Aorta (tissue), 5 donors: ENCODE measurements around the gene ZDHHC9. TPM values are rescaled to one million over a fixed set of nuclear protein-coding genes. Genes with fewer than 3 reads are reported as not detected.

ENCODE experiments used
- ATAC-seq: fragments of 200-7000 bp; cut with Tn5 transposase; one replicate; pipeline ENCODE4 v1.9.1; 2022; ENCODE audit warnings: moderate library complexity; ENCODE audit not compliant: low FRiP score
- DNase-seq, 2 donors: peaks; one replicate each; pipeline ENCODE4 v3.0.0-alpha.2; 2020
- H3K27ac ChIP-seq, 2 donors: one replicate each; pipeline ENCODE4 v1.5.1; 2013; ENCODE audit warnings: low read length in 2 of 2, mild to moderate bottlenecking in 2 of 2, moderate library complexity in 2 of 2, control low read depth in 1 of 2, inconsistent platforms in 1 of 2, low read depth in 1 of 2
- H3K27me3 ChIP-seq, 2 donors: one replicate each; pipeline ENCODE4 v1.6.1; 2013; ENCODE audit warnings: control low read depth in 1 of 2, low read length in 1 of 2, mild to moderate bottlenecking in 1 of 2, moderate library complexity in 1 of 2; ENCODE audit not compliant: insufficient read depth in 2 of 2, control insufficient read depth in 1 of 2
- H3K36me3 ChIP-seq, 2 donors: one replicate each; pipeline ENCODE4 v1.6.1; 2013; ENCODE audit warnings: control low read depth in 1 of 2, low read length in 1 of 2, mild to moderate bottlenecking in 1 of 2; ENCODE audit not compliant: insufficient read depth in 2 of 2, control insufficient read depth in 1 of 2
- H3K4me1 ChIP-seq, 2 donors: one replicate each; pipeline ENCODE4 v1.6.1; 2013; ENCODE audit warnings: low read length in 2 of 2, control low read depth in 1 of 2, mild to moderate bottlenecking in 1 of 2, moderate library complexity in 1 of 2; ENCODE audit not compliant: insufficient read depth in 2 of 2, control insufficient read depth in 1 of 2
- H3K4me3 ChIP-seq, 2 donors: one replicate each; pipeline ENCODE4 v1.5.1; 2013; ENCODE audit warnings: low read length in 2 of 2, control low read depth in 1 of 2, mild to moderate bottlenecking in 1 of 2
- H3K9me3 ChIP-seq: one replicate; pipeline ENCODE4 v1.6.1; 2013; ENCODE audit warnings: mild to moderate bottlenecking, low read length; ENCODE audit not compliant: control insufficient read depth
- WGBS, 2 donors: extraction: QIAGEN DNeasy Blood & Tissue Kit; methylation state at CpG; one replicate each; pipeline ENCODE4 v1.1.7; 2013; 5-methylcytosine and 5-hydroxymethylcytosine counted together
- intact Hi-C, 2 donors: fragments of 100-400 bp; cut with DNase I; formaldehyde crosslinking; loops; one replicate each; pipeline versions ENCODE4 v1.14.2 to v1.15.0; 2022
- polyA plus RNA-seq, 2 donors: library from polyadenylated mRNA; stranded (reverse); fragments of 200-250 nt; gene quantifications; one replicate each; pipeline ENCODE4 v1.2.3, GENCODE V29; 2013
- total RNA-seq, 2 donors: library from RNA; stranded (reverse); fragmentation: NEBNext Ultra II Directional; extraction: Animal tissue kit (Norgen Biotek cat#: 25700); gene quantifications; one replicate each; pipeline ENCODE4 v1.2.1, GENCODE V29; 2021
- donor health status: healthy with polysubstance abuse.
- donor health status: Bipolar disorder and iron deficiency.
- donor health status: DM: no; HTN: no; CAD: no.
- donor health status: DM: no; HTN: no; CAD: no.
- donor health status: DM: yes; HTN: yes; CAD: no.

ZDHHC9 gene
- total and polyA plus RNA-seq, 4 donors, result 4.3 to 24.0 (median 13.3) TPM

- Histone ChIP-seq H3K27ac (no peak overlapping the region), H3K9me3 (no peaks in the 10 kb centered on the region), H3K4me3 (no peak overlapping the region), H3K27me3 (no peaks in the 10 kb centered on the region), H3K36me3 (peaks cover 0 to 2% of the 10 kb centered on the region in 2 donors), H3K4me1 (no peaks in the 10 kb centered on the region)
- intact Hi-C loops, result no loop called here
- WGBS, 2 donors, result 57 to 61% methylated on average over 4 of the region's 4 CpGs
- no peak for DNase-seq
- ATAC-seq, result no peak
These were observed 13.2 kb downstream of the ZDHHC9 start for GRCh38 chrX:129830494-129830893.

DNA sequence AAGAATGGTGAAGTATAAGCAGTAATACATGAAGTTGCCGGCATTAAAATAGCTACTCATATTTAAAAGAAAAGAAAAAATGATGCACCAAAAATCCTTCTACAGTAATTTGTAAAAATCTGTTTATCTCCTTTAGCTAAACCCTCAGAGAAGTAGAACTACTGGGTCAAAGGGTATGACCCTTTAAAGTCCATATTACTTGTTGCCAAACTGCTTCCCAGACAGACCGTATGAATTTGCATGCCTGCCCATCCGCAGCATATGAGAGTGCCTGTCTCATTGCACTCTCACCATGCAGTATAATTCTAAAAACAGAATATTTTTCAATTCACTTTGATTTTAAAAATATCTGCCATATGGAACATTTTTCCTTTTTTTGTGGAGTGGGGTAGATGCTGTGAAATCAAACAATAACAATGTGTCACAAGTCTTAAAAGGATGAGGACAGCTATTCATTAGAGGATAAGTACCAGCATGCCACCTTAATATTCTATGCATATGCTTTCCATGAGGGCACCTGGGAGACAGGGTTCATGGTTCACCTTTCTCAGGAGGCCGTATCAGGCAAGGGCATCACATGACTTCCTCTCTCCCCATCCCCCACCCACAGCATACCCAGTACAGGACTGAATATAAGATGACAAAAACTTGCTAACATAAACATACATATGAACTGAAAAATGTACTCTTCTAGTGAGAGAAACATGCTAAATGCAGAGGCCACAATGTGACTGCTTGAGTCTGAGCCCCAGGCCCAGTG lies 17.8 kb downstream of the ZDHHC9 start:
- intact Hi-C loops, result loop anchor here in 1 of 2 donors (10.0 kb wide), 1 partner anchor 81 kb away; no protein-coding TSS in a partner anchor
- DNase-seq (no peak), ATAC-seq (no peak)
- H3K9me3 ChIP-seq, result no peaks in the 10 kb centered on the region
- no peaks in the 10 kb centered on the region for H3K27me3 ChIP-seq
- H3K36me3 ChIP-seq, result peaks cover 0 to 2% of the 10 kb centered on the region in 2 donors
- no peak overlapping the region for H3K27ac ChIP-seq
- no peaks in the 10 kb centered on the region for H3K4me1 ChIP-seq
- WGBS, 2 donors, result 56 to 63% methylated on average over 4 of the region's 4 CpGs
- H3K4me3 ChIP-seq, result no peak overlapping the region

- ATAC-seq (no peak), DNase-seq (no peak)
- Histone ChIP-seq H3K27ac (no peak overlapping the region), H3K4me1 (no peaks in the 10 kb centered on the region), H3K36me3 (peaks cover 0 to 2% of the 10 kb centered on the region in 2 donors), H3K9me3 (no peaks in the 10 kb centered on the region), H3K27me3 (no peaks in the 10 kb centered on the region), H3K4me3 (no peak overlapping the region)
- WGBS, 2 donors, result 95 to 98% methylated on average over 4 of the region's 4 CpGs
- intact Hi-C loops, result loop anchor here in 1 of 2 donors (10.0 kb wide), 1 partner anchor 80 kb away; no protein-coding TSS in a partner anchor
These were observed 19.1 kb downstream of the ZDHHC9 start for GRCh38 chrX:129824620-129825019.

- ATAC-seq (no peak), DNase-seq (no peak)
- H3K27ac ChIP-seq, result no peak overlapping the region
- H3K9me3 ChIP-seq, result no peaks in the 10 kb centered on the region
- 86 to 88% methylated on average over 6 of the region's 6 CpGs for WGBS, 2 donors
- H3K4me3 ChIP-seq, result no peak overlapping the region
- H3K27me3 ChIP-seq, result no peaks in the 10 kb centered on the region
- H3K4me1 ChIP-seq, result no peaks in the 10 kb centered on the region
- intact Hi-C loops, result loop anchor here in 1 of 2 donors (10.0 kb wide), 1 partner anchor 79 kb away; no protein-coding TSS in a partner anchor
- peaks cover 0 to 2% of the 10 kb centered on the region in 2 donors for H3K36me3 ChIP-seq
These were observed 20.2 kb downstream of the ZDHHC9 start for GRCh38 chrX:129823522-129823921.

DNA sequence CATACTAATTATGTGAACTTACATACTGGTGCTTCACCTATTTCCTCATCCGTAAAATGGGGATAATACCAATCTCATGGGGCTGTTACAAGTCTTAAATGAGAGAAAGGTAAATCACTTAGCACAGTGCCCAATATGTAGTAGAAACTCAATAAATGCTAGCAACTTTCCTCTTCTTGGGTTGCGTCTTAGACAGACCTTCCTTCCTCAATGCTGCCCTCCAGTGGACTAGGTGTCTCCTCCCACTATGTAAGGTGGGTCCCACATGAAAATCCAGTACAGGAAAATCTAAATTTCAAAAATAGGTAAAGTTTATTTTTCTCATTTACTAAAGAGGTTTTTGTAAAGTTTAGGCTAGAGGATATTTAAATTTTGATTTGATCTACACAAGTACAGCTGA lies 20.6 kb downstream of the ZDHHC9 start:
- ATAC-seq (peak; percentile 71), DNase-seq (peak in 1 of 2 donors; percentile 59)
- Histone ChIP-seq H3K4me3 (no peak overlapping the region), H3K9me3 (no peaks in the 10 kb centered on the region), H3K4me1 (no peaks in the 10 kb centered on the region), H3K27ac (no peak overlapping the region), H3K27me3 (no peaks in the 10 kb centered on the region), H3K36me3 (peaks cover 0 to 2% of the 10 kb centered on the region in 2 donors)
- 65 to 90% methylated on average over 2 of the region's 2 CpGs for WGBS, 2 donors
- intact Hi-C loops, result loop anchor here in 1 of 2 donors (10.0 kb wide), 1 partner anchor 78 kb away; no protein-coding TSS in a partner anchor

- intact Hi-C loops, result no loop called here
- no peaks in the 10 kb centered on the region for H3K9me3 ChIP-seq
- no peak overlapping the region for H3K4me3 ChIP-seq
- DNase-seq, result no peak
- no peak for ATAC-seq
- H3K27ac ChIP-seq, result no peak overlapping the region
- no peaks in the 10 kb centered on the region for H3K27me3 ChIP-seq
- no peaks in the 10 kb centered on the region for H3K4me1 ChIP-seq
- WGBS, 2 donors, result 78 to 99% methylated on average over 2 of the region's 2 CpGs
- no peaks in the 10 kb centered on the region for H3K36me3 ChIP-seq
These were observed 25.6 kb downstream of the ZDHHC9 start for GRCh38 chrX:129818123-129818522.

GRCh38 chrX:129813662-129814368 lies 29.9 kb downstream of the ZDHHC9 start:
- Histone ChIP-seq H3K27ac (no peak overlapping the region), H3K4me3 (no peak overlapping the region), H3K4me1 (no peaks in the 10 kb centered on the region), H3K9me3 (no peaks in the 10 kb centered on the region), H3K36me3 (no peaks in the 10 kb centered on the region), H3K27me3 (no peaks in the 10 kb centered on the region)
- no peak for DNase-seq
- ATAC-seq, result no peak
- intact Hi-C loops, result no loop called here
- 72 to 92% methylated on average over 6 of the region's 6 CpGs for WGBS, 2 donors

GRCh38 chrX:129808829-129809796 lies 34.6 kb downstream of the ZDHHC9 start:
- intact Hi-C loops, result no loop called here
- H3K4me3 ChIP-seq, result no peak overlapping the region
- no peaks in the 10 kb centered on the region for H3K27me3 ChIP-seq
- ATAC-seq (no peak), DNase-seq (no peak)
- H3K36me3 ChIP-seq, result peaks cover 0 to 2% of the 10 kb centered on the region in 2 donors
- 87 to 96% methylated on average over 7 of the region's 7 CpGs for WGBS, 2 donors
- no peak overlapping the region for H3K27ac ChIP-seq
- H3K9me3 ChIP-seq, result no peaks in the 10 kb centered on the region
- no peaks in the 10 kb centered on the region for H3K4me1 ChIP-seq
